ENCODE data around the gene CCDC88B. TPM values are rescaled to one million over a fixed set of nuclear protein-coding genes. Genes with fewer than 3 reads are reported as not detected.
A peak's percentile ranks its signal among the peaks of the same experiment; 100 is the strongest.

CCDC88B gene
- total and polyA plus RNA-seq, 3 donors from 2014 or later = 16.6 to 28.5 (median 23.5) TPM

GRCh38 chr11:64296236-64296635 lies 43.8 kb upstream of the CCDC88B start:
- Histone ChIP-seq H3K4me3 (no peak overlapping the region), H3K36me3 (ENCODE audit: low read depth, missing control alignments) (no peaks in the 10 kb centered on the region), H3K27me3 (no peaks in the 10 kb centered on the region), H3K9me3 (no peaks in the 10 kb centered on the region), H3K27ac (no peak overlapping the region), H3K4me1 (peaks cover 38% of the 10 kb centered on the region)
- TF ChIP-seq, protein P1, sequence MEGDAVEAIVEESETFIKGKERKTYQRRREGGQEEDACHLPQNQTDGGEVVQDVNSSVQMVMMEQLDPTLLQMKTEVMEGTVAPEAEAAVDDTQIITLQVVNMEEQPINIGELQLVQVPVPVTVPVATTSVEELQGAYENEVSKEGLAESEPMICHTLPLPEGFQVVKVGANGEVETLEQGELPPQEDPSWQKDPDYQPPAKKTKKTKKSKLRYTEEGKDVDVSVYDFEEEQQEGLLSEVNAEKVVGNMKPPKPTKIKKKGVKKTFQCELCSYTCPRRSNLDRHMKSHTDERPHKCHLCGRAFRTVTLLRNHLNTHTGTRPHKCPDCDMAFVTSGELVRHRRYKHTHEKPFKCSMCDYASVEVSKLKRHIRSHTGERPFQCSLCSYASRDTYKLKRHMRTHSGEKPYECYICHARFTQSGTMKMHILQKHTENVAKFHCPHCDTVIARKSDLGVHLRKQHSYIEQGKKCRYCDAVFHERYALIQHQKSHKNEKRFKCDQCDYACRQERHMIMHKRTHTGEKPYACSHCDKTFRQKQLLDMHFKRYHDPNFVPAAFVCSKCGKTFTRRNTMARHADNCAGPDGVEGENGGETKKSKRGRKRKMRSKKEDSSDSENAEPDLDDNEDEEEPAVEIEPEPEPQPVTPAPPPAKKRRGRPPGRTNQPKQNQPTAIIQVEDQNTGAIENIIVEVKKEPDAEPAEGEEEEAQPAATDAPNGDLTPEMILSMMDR (IDR thresholded peaks at IDR 0.05) = no peak
- no peak for TF ChIP-seq POLR2A (IDR thresholded peaks at IDR 0.05)
- intact Hi-C loops (cut with DNase I; ENCODE audit: low total_unique reads) = loop anchor here (10.0 kb wide), 1 partner anchor 91 kb away; the partner anchor contains the start of gene FERMT3
- DNase-seq = no peak
- 39 to 56% methylated on average over 1 of the region's 1 CpG for WGBS, 2 donors

DNA sequence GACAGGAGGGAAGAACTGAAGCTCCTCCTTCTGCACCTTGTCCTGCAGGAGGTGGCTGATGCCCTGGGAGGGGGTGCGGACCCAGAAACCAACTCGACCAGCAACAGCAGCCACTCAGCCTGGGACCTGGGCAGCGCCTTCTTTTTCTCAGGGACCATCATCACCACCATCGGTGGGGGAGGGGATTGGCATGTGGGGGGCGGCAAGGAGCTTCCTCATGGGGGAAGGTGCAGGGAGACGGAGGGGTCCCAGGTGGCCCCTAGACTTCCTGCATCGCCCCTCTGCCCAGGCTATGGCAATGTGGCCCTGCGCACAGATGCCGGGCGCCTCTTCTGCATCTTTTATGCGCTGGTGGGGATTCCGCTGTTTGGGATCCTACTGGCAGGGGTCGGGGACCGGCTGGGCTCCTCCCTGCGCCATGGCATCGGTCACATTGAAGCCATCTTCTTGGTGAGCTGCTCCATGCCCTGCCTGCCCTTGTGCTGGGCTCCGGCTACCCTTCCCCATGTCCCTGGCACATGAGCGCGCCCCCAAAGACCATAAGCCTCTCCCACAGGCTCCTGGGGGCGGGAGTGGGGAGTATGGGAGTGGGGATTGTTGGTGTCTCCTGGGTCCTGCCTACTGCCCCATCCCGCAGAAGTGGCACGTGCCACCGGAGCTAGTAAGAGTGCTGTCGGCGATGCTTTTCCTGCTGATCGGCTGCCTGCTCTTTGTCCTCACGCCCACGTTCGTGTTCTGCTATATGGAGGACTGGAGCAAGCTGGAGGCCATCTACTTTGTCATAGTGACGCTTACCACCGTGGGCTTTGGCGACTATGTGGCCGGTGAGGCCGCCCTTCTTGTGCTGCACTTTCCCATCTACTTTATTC lies 42.9 kb upstream of the CCDC88B start:
- DNase-seq = no peak
- H3K4me3 ChIP-seq = no peak overlapping the region
- no peaks in the 10 kb centered on the region for H3K36me3 ChIP-seq (ENCODE audit: low read depth, missing control alignments)

GRCh38 chr11:64297699-64298358 lies 42.2 kb upstream of the CCDC88B start:
- TF ChIP-seq, protein P1 (IDR thresholded peaks at IDR 0.05) = no peak
- no peak for TF ChIP-seq POLR2A (IDR thresholded peaks at IDR 0.05)
- Histone ChIP-seq H3K27ac (no peak overlapping the region), H3K4me3 (no peak overlapping the region), H3K4me1 (peaks cover 32% of the 10 kb centered on the region), H3K27me3 (no peaks in the 10 kb centered on the region), H3K9me3 (no peaks in the 10 kb centered on the region), H3K36me3 (ENCODE audit: low read depth, missing control alignments) (no peaks in the 10 kb centered on the region)
- DNase-seq = no peak
- 75 to 79% methylated on average over 11 to 18 of the region's 18 CpGs for WGBS, 2 donors
- intact Hi-C loops (cut with DNase I; ENCODE audit: low total_unique reads) = loop anchor here (10.0 kb wide), 1 partner anchor 93 kb away; the partner anchor contains the start of gene FERMT3

More for the DNA sequence above, 42.9 kb upstream of the CCDC88B start:
- Histone ChIP-seq H3K4me1 (peaks cover 39% of the 10 kb centered on the region), H3K9me3 (no peaks in the 10 kb centered on the region), H3K27me3 (no peaks in the 10 kb centered on the region), H3K27ac (no peak overlapping the region)
- TF ChIP-seq POLR2A (IDR thresholded peaks at IDR 0.05) = no peak
- TF ChIP-seq, protein P1 (IDR thresholded peaks at IDR 0.05) = no peak
- 57 to 59% methylated on average over 25 to 34 of the region's 34 CpGs for WGBS, 2 donors
- intact Hi-C loops (cut with DNase I; ENCODE audit: low total_unique reads) = loop anchor here (10.0 kb wide), 1 partner anchor 92 kb away; the partner anchor contains the start of gene FERMT3

- 3 to 29% methylated on average over 3 to 46 of the region's 60 CpGs for WGBS, 2 donors
Measured at GRCh38 chr11:64298966-64299846, 40.8 kb upstream of the CCDC88B start.

More at GRCh38 chr11:64298966-64299846, 40.8 kb upstream of the CCDC88B start:
- TF ChIP-seq POLR2A (IDR thresholded peaks at IDR 0.05) = no peak
- TF ChIP-seq, protein P1 (IDR thresholded peaks at IDR 0.05) = no peak
- peak overlapping the region; percentile 53 to 81 for H3K27ac ChIP-seq
- peaks cover 32% of the 10 kb centered on the region for H3K4me1 ChIP-seq
- no peaks in the 10 kb centered on the region for H3K36me3 ChIP-seq (ENCODE audit: low read depth, missing control alignments)
- H3K27me3 ChIP-seq = no peaks in the 10 kb centered on the region
- H3K4me3 ChIP-seq = peak overlapping the region; percentile 32
- no peaks in the 10 kb centered on the region for H3K9me3 ChIP-seq
- DNase-seq = peak; percentile 79
- intact Hi-C loops (cut with DNase I; ENCODE audit: low total_unique reads) = loop anchor here (10.0 kb wide), 1 partner anchor 94 kb away; the partner anchor contains the start of gene FERMT3

All from testis (tissue), 3 donors.